Muscle of arm (tissue), 14 donors: ENCODE measurements around the gene ANXA5. TPM values are rescaled to one million over a fixed set of nuclear protein-coding genes. Genes with fewer than 3 reads are reported as not detected.
"Not testable (repeated sequence)": the region's sequence is repeated elsewhere in the genome, so short reads cannot be mapped to it uniquely, and the experiment has no call there.

Experiments
- DNase-seq: peaks from one replicate; pipeline ENCODE4 v3.0.0-alpha.2; 2013
- long read RNA-seq, 11 donors: transcript quantifications; one replicate each; lab custom pipeline, GENCODE V29; 2026
- polyA plus RNA-seq, 12 donors: library from polyadenylated mRNA; unstranded; fragments of 120-200 nt; gene quantifications; one replicate each; pipeline ENCODE4 v1.2.1, GENCODE V29; 2013; ENCODE audit not compliant: insufficient read length in 12 of 12

Gene ANXA5
- polyA plus RNA-seq, result 100 to 1,000 TPM in 11 of 12 donors, not detected in 1; 212 to 561 (median 375) TPM
- long read RNA-seq, donor 1, transcript ANXA5-207 (6 exons, 868 nt), result minor isoform, 7 of 215 reads
- long read RNA-seq, donor 1, transcript ANXA5-205 (6 exons, 1,083 nt), result minor isoform, 5 of 215 reads
- long read RNA-seq, donor 1, transcript ANXA5-201 (13 exons, 1,762 nt), result major isoform, 104 of 215 reads
- long read RNA-seq, donor 1, partial matches to known transcripts, result 97 of 215 reads
- long read RNA-seq, donor 1, other reads (novel, unspliced or antisense), result 0 of 215 reads
- long read RNA-seq, donor 2, transcript ANXA5-201 (13 exons, 1,762 nt), result major isoform, 81 of 142 reads
- long read RNA-seq, donor 2, partial matches to known transcripts, result 52 of 142 reads
- long read RNA-seq, donor 2, other reads (novel, unspliced or antisense), result 5 of 142 reads
- long read RNA-seq, donor 3, transcript ANXA5-201 (13 exons, 1,762 nt), result major isoform, 48 of 111 reads
- long read RNA-seq, donor 3, partial matches to known transcripts, result 57 of 111 reads
- long read RNA-seq, donor 3, other reads (novel, unspliced or antisense), result 0 of 111 reads
- long read RNA-seq, donor 4, transcript ANXA5-201 (13 exons, 1,762 nt), result major isoform, 35 of 90 reads
- long read RNA-seq, donor 4, partial matches to known transcripts, result 52 of 90 reads
- long read RNA-seq, donor 4, other reads (novel, unspliced or antisense), result 0 of 90 reads
- long read RNA-seq, donor 5, transcript ANXA5-205 (6 exons, 1,083 nt), result minor isoform, 5 of 172 reads
- long read RNA-seq, donor 5, transcript ANXA5-201 (13 exons, 1,762 nt), result major isoform, 93 of 172 reads
- long read RNA-seq, donor 5, partial matches to known transcripts, result 61 of 172 reads
- long read RNA-seq, donor 5, other reads (novel, unspliced or antisense), result 11 of 172 reads
- long read RNA-seq, donor 6, transcript ANXA5-201 (13 exons, 1,762 nt), result major isoform, 59 of 102 reads
- long read RNA-seq, donor 6, partial matches to known transcripts, result 38 of 102 reads
- long read RNA-seq, donor 6, other reads (novel, unspliced or antisense), result 0 of 102 reads
- long read RNA-seq, donor 7, transcript ANXA5-201 (13 exons, 1,762 nt), result major isoform, 42 of 79 reads
- long read RNA-seq, donor 7, partial matches to known transcripts, result 37 of 79 reads
- long read RNA-seq, donor 7, other reads (novel, unspliced or antisense), result 0 of 79 reads
- long read RNA-seq, donor 8, transcript ANXA5-201 (13 exons, 1,762 nt), result major isoform, 82 of 179 reads
- long read RNA-seq, donor 8, transcript ANXA5-205 (6 exons, 1,083 nt), result minor isoform, 5 of 179 reads
- long read RNA-seq, donor 8, partial matches to known transcripts, result 82 of 179 reads
- long read RNA-seq, donor 8, other reads (novel, unspliced or antisense), result 5 of 179 reads
- long read RNA-seq, donor 9, transcript ANXA5-201 (13 exons, 1,762 nt), result major isoform, 50 of 124 reads
- long read RNA-seq, donor 9, partial matches to known transcripts, result 70 of 124 reads
- long read RNA-seq, donor 9, other reads (novel, unspliced or antisense), result 0 of 124 reads
- long read RNA-seq, donor 10, transcript ANXA5-207 (6 exons, 868 nt), result minor isoform, 9 of 126 reads
- long read RNA-seq, donor 10, transcript ANXA5-201 (13 exons, 1,762 nt), result major isoform, 56 of 126 reads
- long read RNA-seq, donor 10, partial matches to known transcripts, result 59 of 126 reads
- long read RNA-seq, donor 10, other reads (novel, unspliced or antisense), result 0 of 126 reads
- long read RNA-seq, donor 11, transcript ANXA5-201 (13 exons, 1,762 nt), result major isoform, 90 of 200 reads
- long read RNA-seq, donor 11, partial matches to known transcripts, result 104 of 200 reads
- long read RNA-seq, donor 11, other reads (novel, unspliced or antisense), result 0 of 200 reads

- DNase-seq, result peak; percentile 80
Measured at GRCh38 chr4:121696581-121697461, at the start of gene ANXA5. ANXA5 (minus strand) TSS chr4:121696980; CDS start chr4:121696589, 391 bp downstream.

GRCh38 chr4:121742794-121743193 is 46.0 kb upstream of the ANXA5 start:
- no peak for DNase-seq

- DNase-seq, result no peak
Measured at GRCh38 chr4:121741751-121742150, 45.0 kb upstream of the ANXA5 start.

GRCh38 chr4:121740796-121741409 is 44.1 kb upstream of the ANXA5 start:
- DNase-seq, result no peak

GRCh38 chr4:121739575-121739974 is 42.8 kb upstream of the ANXA5 start:
- no peak for DNase-seq

GRCh38 chr4:121738780-121739535 is 42.2 kb upstream of the ANXA5 start:
- no peak for DNase-seq

GRCh38 chr4:121737846-121738554 is 41.2 kb upstream of the ANXA5 start:
- no peak for DNase-seq

GRCh38 chr4:121736735-121737351 is 40.1 kb upstream of the ANXA5 start:
- peak; percentile 48 for DNase-seq

- DNase-seq, result no peak
Measured at GRCh38 chr4:121734571-121734970, 37.8 kb upstream of the ANXA5 start.

GRCh38 chr4:121733942-121734341 is 37.2 kb upstream of the ANXA5 start:
- DNase-seq, result no peak

GRCh38 chr4:121729753-121730152 is 33.0 kb upstream of the ANXA5 start:
- DNase-seq, result not testable (repeated sequence)

GRCh38 chr4:121728798-121729226 is 32.0 kb upstream of the ANXA5 start:
- DNase-seq, result no peak

GRCh38 chr4:121728066-121728465 is 31.3 kb upstream of the ANXA5 start:
- DNase-seq, result no peak

GRCh38 chr4:121726642-121727268 is 30.0 kb upstream of the ANXA5 start:
- peak; percentile 56 for DNase-seq

GRCh38 chr4:121724671-121725070 is 27.9 kb upstream of the ANXA5 start:
- no peak for DNase-seq

- DNase-seq, result no peak
Measured at GRCh38 chr4:121721700-121722099, 24.9 kb upstream of the ANXA5 start.

GRCh38 chr4:121720109-121720508 is 23.3 kb upstream of the ANXA5 start:
- DNase-seq, result no peak
